Neuron (in vitro differentiated cells): ENCODE results near the gene AKNA.

ENCODE experiments used
- H2AFZ ChIP-seq: one replicate; pipeline ENCODE4 v1.6.1; 2013; ENCODE audit warnings: low read depth, mild to moderate bottlenecking, inconsistent platforms, low read length, moderate library complexity
- H3K27me3 ChIP-seq: one replicate; pipeline ENCODE4 v1.6.1; 2013; ENCODE audit warnings: low read length; ENCODE audit not compliant: insufficient read depth
- H3K36me3 ChIP-seq: one replicate; pipeline ENCODE4 v1.6.1; 2013; ENCODE audit warnings: low read length; ENCODE audit not compliant: insufficient read depth
- H3K4me1 ChIP-seq: one replicate; pipeline ENCODE4 v1.6.1; 2013; ENCODE audit warnings: low read length; ENCODE audit not compliant: insufficient read depth
- H3K4me3 ChIP-seq: 2 replicates; pipeline ENCODE4 v1.5.1; 2013; ENCODE audit warnings: mild to moderate bottlenecking, low read length, moderate library complexity
- H3K9me3 ChIP-seq: one replicate; pipeline ENCODE4 v1.6.1; 2013; ENCODE audit warnings: low read length

Gene AKNA

DNA sequence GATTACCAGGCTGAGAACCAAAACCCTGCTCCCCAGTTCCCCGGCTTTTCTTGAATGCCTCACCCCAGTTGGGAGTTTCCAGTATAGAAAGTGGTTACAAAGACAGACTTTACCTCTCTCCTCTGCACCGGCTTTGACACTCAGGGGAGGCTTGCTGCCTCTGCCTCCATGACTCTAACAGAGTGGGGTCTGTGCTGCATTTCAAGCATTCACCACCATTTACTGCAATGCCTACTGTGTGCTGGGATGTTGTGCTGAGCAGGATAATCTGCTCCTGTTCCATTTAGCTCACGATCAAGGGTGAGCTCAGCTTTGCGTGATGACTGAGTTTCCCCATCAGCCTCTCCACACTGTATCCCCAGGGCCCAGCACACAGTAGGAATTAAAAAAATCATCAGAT, 39.9 kb upstream of the AKNA start:
- no peak overlapping the region for H3K4me3 ChIP-seq
- no peaks in the 10 kb centered on the region for H3K9me3 ChIP-seq
- H3K27me3 ChIP-seq: no peaks in the 10 kb centered on the region
- no peaks in the 10 kb centered on the region for H3K36me3 ChIP-seq
- no peak overlapping the region for H2AFZ ChIP-seq
- H3K4me1 ChIP-seq: no peaks in the 10 kb centered on the region

DNA sequence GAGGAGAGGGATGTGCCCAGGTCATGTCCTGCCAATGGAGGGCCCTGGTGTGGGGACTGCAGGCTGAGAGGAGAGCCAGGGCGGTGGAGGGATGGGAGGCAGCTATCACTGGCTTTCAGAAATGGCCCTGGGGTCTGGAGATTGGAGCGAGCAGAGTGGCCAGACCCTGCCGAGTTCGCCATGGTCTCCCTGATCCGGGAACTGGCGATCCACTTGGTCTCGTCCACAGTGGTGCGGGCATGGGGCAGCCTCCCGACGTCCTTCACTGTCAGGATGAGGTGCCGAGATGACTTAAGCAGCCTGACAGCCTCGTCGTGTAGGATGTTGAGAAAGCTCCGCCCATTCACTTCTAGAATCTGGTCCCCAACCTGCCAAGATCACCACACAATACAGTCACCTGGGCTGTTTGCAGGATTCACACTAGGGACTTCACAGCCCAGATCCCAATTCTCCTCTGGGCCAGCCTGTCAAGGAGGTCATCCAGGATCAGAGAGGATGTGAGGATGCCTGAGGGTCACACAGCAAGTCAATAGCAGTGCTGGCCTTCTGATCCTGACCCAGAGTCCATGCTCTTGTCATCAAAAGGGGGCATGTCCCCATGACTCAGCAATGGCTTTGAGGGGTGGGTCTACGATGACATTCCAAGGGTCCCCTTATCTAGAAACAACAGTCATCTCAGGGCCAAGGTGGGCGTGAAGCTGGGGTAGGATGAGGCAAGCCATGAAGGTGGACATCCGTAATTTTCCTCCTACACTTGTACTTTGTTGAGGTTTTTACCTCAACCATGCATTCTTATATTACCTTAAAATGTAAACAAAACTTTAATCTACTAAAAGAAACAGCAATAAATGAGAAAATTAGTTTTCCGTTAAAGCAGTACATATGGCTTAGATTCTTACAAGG, 38.5 kb upstream of the AKNA start:
- H2AFZ ChIP-seq: no peak overlapping the region
- H3K9me3 ChIP-seq: no peaks in the 10 kb centered on the region
- no peaks in the 10 kb centered on the region for H3K4me1 ChIP-seq
- no peaks in the 10 kb centered on the region for H3K27me3 ChIP-seq
- no peak overlapping the region for H3K4me3 ChIP-seq
- H3K36me3 ChIP-seq: no peaks in the 10 kb centered on the region

DNA sequence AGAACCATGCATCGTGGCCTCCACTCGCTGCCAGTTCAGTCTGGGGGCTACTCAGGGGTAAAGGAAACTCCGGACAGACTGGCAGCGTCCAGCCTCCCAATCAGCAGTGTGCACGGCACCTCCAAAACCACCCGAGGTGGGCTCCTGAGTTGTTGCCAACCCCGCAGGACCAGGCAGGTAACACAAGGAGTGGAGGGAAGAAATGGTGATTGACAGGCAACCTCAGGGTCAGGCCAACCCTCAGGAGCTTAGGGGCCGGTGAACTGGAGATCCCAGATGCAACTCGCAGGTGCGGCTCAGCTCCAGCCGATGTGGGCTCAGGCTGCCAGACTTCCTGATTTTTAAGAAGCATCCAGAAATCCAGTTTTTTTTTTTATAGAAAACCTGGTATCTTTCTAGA, 37.3 kb upstream of the AKNA start:
- H3K36me3 ChIP-seq: no peaks in the 10 kb centered on the region
- H2AFZ ChIP-seq: no peak overlapping the region
- H3K4me1 ChIP-seq: no peaks in the 10 kb centered on the region
- no peak overlapping the region for H3K4me3 ChIP-seq
- no peaks in the 10 kb centered on the region for H3K27me3 ChIP-seq
- no peaks in the 10 kb centered on the region for H3K9me3 ChIP-seq

DNA sequence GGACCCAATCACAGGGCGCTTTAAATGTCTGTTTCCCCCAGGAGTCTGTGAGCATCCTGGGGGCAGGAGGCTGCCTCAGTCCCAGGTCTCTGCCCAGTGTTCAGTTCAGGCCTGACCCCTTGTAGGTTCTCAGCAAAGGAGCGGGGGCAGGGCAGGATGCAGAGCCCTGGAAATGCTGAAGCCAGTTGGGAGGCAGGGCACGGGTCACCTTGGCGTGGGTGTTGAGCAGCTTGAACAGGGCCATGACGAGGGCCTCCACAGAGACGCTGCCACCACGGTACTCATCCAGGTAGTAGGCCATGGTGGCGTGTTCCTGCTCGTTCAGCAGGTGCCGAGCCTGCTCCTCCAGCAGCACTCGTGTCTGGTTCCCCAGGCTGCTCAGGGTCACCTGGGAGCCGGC, 36.3 kb upstream of the AKNA start:
- no peaks in the 10 kb centered on the region for H3K36me3 ChIP-seq
- H2AFZ ChIP-seq: no peak overlapping the region
- no peaks in the 10 kb centered on the region for H3K9me3 ChIP-seq
- no peaks in the 10 kb centered on the region for H3K27me3 ChIP-seq
- no peak overlapping the region for H3K4me3 ChIP-seq
- H3K4me1 ChIP-seq: no peaks in the 10 kb centered on the region

DNA sequence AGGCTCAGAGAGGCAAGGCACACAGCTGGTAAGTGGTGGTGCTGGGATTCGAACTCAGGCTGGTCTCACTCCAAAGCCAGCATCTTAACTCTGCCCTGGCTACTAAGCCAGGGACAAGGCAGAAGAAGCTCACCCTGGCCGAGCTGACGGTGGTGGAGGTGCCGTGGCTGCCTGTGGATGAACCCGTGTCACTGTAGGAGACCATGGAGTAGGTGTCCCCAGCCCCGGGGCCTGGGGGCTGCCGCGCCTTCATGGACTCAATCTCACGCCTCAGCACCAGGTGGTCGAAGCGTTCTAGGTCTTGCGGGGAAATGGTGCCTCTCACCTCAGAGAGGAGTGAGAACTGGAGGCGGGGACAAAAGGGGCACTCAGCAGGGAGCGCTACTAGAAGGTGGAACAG, 35.4 kb upstream of the AKNA start:
- H3K27me3 ChIP-seq: no peaks in the 10 kb centered on the region
- H2AFZ ChIP-seq: no peak overlapping the region
- no peaks in the 10 kb centered on the region for H3K9me3 ChIP-seq
- no peak overlapping the region for H3K4me3 ChIP-seq
- H3K36me3 ChIP-seq: no peaks in the 10 kb centered on the region
- no peaks in the 10 kb centered on the region for H3K4me1 ChIP-seq

DNA sequence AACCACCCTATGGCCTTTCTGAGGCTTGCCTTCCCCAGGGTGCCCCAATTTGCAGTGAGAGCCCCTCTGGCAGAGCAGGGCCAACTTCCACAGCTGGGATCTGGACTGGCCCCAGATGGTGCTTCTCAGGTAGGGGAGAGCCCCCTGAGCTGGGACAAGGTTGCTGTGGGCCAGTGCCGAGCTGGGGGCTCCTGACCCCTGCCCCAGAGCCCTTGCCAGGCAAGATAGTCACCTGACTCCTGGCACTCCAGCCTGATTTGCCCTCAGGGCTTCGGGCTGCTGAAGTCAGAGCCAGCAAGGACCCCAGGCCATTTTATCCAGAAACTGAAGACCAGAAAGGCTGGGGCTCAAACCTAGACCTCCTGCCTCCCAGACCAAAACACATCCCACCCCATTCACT, 33.4 kb upstream of the AKNA start:
- H2AFZ ChIP-seq: no peak overlapping the region
- no peak overlapping the region for H3K4me3 ChIP-seq
- H3K36me3 ChIP-seq: no peaks in the 10 kb centered on the region
- H3K4me1 ChIP-seq: peaks cover 7% of the 10 kb centered on the region
- H3K27me3 ChIP-seq: no peaks in the 10 kb centered on the region
- no peaks in the 10 kb centered on the region for H3K9me3 ChIP-seq

DNA sequence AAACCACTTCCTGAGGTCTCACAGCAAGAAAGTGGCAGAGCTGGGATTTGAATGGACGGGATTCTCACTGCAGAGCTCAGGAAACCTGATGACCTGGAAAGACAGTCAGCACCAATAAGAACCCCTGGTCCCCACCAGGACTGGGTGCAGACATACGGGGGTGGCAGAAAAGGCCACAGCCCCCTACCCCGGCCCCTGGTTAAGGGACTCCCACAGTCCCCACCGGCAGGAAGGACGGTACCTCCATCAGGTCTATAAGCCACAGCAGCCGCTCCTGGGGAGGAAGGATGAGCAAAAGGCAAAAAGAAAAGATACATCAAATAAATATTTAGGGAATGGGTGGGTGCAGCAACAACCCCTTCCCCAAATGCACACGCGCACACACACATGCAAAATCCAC, 32.0 kb upstream of the AKNA start:
- Histone ChIP-seq H3K27me3 (no peaks in the 10 kb centered on the region), H3K4me3 (no peak overlapping the region), H3K36me3 (no peaks in the 10 kb centered on the region), H3K9me3 (no peaks in the 10 kb centered on the region), H2AFZ (no peak overlapping the region), H3K4me1 (peaks cover 9% of the 10 kb centered on the region)

DNA sequence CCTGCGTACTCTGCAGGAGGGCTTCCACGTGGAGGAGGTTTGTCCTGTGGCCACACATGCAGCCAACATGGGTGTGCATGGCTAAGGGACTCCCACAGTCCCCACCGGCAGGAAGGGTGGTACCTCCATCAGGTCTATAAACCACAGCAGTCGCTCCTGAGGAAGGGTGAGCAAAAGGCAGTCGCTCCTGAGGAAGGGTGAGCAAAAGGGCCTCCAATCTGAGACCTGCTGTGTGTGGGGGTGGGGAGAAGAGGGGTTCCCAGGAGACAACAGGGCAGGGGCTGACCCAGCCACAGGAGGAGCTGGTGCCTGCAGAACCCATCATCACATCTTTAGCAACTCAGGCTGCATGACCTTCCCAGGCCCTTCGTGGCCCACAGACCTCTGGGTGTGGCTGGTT, 30.3 kb upstream of the AKNA start:
- Histone ChIP-seq H3K27me3 (no peaks in the 10 kb centered on the region), H3K4me1 (peaks cover 23% of the 10 kb centered on the region), H3K9me3 (no peaks in the 10 kb centered on the region), H3K36me3 (no peaks in the 10 kb centered on the region), H2AFZ (no peak overlapping the region), H3K4me3 (no peak overlapping the region)

DNA sequence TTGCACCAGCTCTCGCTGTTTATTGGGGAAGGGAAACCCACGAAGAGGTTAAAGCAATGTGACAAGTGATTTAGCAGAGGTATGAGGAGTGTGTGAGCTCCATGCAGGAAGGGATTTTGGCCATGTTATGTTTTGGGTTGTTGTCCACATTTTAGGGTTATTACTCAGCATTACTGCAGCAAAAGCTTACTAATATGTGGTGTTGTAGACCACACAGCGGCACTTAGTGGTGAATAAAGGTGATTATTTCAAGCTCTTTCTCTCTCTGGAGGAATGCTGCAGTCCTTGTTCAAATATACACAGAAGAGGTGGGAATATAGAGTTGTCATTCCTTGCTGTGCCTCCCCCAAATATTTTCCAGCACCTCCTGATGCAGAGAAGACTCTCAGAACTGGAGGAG, 29.7 kb upstream of the AKNA start:
- Histone ChIP-seq H3K36me3 (no peaks in the 10 kb centered on the region), H3K27me3 (no peaks in the 10 kb centered on the region)

DNA sequence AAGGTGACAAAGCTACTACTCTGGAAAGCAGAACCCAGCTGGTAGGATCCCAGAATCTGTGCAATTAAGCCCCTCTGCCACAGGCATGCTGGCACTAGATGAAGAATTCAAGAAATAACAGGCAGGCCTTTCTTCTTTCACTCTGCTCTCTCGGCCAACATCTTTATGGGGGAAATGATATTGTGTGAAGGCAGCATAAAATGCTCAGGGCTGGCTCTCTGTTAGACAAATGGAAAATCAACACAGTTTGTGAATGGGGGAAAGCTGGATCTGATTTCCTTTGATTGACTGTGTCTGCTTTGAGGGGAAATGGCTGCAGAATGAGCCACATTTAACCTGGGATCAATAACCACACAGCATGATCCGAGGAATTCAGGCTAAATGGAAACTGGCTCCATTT, 29.1 kb upstream of the AKNA start:
- no peaks in the 10 kb centered on the region for H3K36me3 ChIP-seq
- no peaks in the 10 kb centered on the region for H3K27me3 ChIP-seq
- H3K4me3 ChIP-seq: no peak overlapping the region
- H3K4me1 ChIP-seq: peaks cover 23% of the 10 kb centered on the region
- no peak overlapping the region for H2AFZ ChIP-seq
- no peaks in the 10 kb centered on the region for H3K9me3 ChIP-seq

More for the DNA sequence above, 29.7 kb upstream of the AKNA start:
- peaks cover 23% of the 10 kb centered on the region for H3K4me1 ChIP-seq
- H2AFZ ChIP-seq: no peak overlapping the region
- H3K4me3 ChIP-seq: no peak overlapping the region
- H3K9me3 ChIP-seq: no peaks in the 10 kb centered on the region

DNA sequence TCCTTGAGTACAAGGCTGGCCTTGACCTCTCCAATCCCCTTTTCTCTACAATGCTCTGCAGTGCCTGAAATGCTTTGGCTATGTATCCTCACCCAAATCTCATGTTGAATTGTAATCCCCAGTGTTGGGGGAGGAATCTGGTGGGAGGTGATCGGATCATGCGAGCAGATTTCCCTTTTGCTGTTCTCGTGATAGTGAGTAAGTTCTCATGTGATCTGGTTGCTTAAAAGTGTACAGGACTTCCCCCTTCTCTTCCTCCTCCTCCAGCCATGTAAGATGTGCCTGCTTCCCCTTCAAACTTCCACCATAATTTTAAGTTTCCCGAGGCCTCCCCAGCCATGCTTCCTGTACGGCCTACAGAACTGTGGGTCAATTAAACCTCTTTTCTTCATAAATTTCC, 28.5 kb upstream of the AKNA start:
- no peaks in the 10 kb centered on the region for H3K36me3 ChIP-seq
- no peak overlapping the region for H3K4me3 ChIP-seq
- peaks cover 23% of the 10 kb centered on the region for H3K4me1 ChIP-seq
- H3K27me3 ChIP-seq: no peaks in the 10 kb centered on the region
- no peak overlapping the region for H2AFZ ChIP-seq
- no peaks in the 10 kb centered on the region for H3K9me3 ChIP-seq

DNA sequence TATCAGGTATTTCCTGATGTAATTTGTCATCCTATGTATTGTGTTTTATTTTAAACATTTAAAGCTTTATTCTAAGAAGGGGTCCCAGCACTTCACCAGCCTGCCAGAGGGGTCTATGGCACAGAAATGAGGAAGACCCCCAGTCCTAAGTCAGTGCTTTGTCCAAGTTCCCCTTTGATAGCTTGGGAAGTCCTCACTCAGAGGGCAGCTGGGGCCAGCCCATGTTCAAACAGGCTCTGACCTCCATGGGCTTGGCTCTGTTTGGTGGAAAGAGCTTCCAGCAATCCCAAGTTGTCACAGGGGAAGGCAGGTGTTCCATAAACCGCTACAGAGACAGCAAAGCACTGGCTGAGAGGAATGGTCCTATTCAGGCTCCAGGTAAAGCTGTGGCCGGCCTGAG, 26.6 kb upstream of the AKNA start:
- H3K9me3 ChIP-seq: no peaks in the 10 kb centered on the region
- H2AFZ ChIP-seq: no peak overlapping the region
- H3K4me1 ChIP-seq: peaks cover 26% of the 10 kb centered on the region
- H3K36me3 ChIP-seq: no peaks in the 10 kb centered on the region
- no peak overlapping the region for H3K4me3 ChIP-seq
- H3K27me3 ChIP-seq: no peaks in the 10 kb centered on the region

DNA sequence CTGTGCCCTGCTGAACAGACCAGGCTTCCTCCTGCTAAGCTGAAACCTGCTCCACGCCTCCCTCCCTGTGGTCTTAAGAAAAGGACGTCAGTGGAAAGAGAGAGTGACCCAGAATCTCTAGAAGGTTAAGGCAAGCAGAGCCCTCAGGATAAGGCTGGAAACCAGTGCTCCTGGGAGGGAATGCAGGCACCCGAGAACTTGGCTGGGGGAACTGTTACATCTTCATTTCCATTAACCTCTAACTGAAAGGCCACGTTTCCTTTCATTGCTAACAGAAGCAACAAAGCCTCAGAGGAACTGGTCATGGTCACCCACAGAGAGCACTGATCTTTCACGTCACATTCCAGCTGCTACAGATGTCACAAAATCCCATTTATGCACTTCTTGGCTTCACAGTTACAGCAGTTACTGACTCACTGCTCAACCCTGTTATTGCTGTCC, 26.1 kb upstream of the AKNA start:
- H3K27me3 ChIP-seq: no peaks in the 10 kb centered on the region
- H2AFZ ChIP-seq: no peak overlapping the region
- peaks cover 29% of the 10 kb centered on the region for H3K4me1 ChIP-seq
- no peaks in the 10 kb centered on the region for H3K36me3 ChIP-seq
- H3K4me3 ChIP-seq: no peak overlapping the region
- no peaks in the 10 kb centered on the region for H3K9me3 ChIP-seq
